Bronchial epithelial cell (primary cell): ENCODE results near the gene RAB40B. TPM values are rescaled to one million over a fixed set of nuclear protein-coding genes. Genes with fewer than 3 reads are reported as not detected.

Experiments used
- DNase-seq: peaks from one replicate; pipeline ENCODE4 v3.0.0-alpha.2; 2010; ENCODE audit warnings: low read depth
- FAIRE-seq: peaks from 2 replicates; lab custom pipeline; 2011; peaks lifted over from hg19 to GRCh38; lab: Jason Lieb, UNC
- H3K27me3 ChIP-seq: 2 replicates; pipeline ENCODE4 v1.5.1; 2011; ENCODE audit warnings: low read length; ENCODE audit not compliant: control insufficient read depth, insufficient read depth
- H3K36me3 ChIP-seq: 2 replicates; pipeline ENCODE4 v1.5.1; 2011; ENCODE audit warnings: low read length; ENCODE audit not compliant: control insufficient read depth, insufficient read depth
- H3K4me3 ChIP-seq: 2 replicates; pipeline ENCODE4 v1.5.1; 2011; ENCODE audit warnings: mild to moderate bottlenecking, low read depth, low read length, control low read depth
- total RNA-seq: library from RNA; depleted of rRNA; stranded (reverse); fragments of >200 nt; gene quantifications from 2 replicates; pipeline ENCODE4 v1.2.1, GENCODE V29; 2014
- TF ChIP-seq, protein P1 (sequence below): IDR thresholded peaks from 2 replicates; pipeline ENCODE4 v1.5.1; 2011; ENCODE audit warnings: mild to moderate bottlenecking, moderate library complexity, low read length, control low read depth, inconsistent platforms; ENCODE audit not compliant: insufficient read depth, severe bottlenecking

RAB40B gene
- total RNA-seq, 1 donor from 2014 or later, result 3.4 TPM

DNA sequence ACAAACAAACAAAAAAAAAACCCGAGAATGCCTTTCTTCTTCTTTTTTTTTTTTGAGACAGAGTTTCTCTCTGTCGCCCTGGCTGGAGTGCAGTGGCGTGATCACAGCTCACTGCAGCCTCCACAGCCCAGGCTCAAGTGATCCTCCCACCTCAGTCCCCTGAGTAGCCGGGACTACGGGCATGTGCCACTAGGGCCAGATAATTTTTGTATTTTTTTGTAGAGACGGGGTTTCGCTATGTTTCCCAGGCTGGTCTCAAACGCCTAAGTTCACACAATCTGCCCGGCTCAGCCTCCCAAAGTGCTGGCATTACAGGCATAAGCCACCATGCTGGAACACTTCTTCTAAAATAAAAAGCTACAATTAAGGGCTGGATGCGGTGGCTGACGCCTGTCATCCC is 33.3 kb downstream of the RAB40B start:
- FAIRE-seq, result no peak
- no peak for DNase-seq
- TF ChIP-seq, protein P1, sequence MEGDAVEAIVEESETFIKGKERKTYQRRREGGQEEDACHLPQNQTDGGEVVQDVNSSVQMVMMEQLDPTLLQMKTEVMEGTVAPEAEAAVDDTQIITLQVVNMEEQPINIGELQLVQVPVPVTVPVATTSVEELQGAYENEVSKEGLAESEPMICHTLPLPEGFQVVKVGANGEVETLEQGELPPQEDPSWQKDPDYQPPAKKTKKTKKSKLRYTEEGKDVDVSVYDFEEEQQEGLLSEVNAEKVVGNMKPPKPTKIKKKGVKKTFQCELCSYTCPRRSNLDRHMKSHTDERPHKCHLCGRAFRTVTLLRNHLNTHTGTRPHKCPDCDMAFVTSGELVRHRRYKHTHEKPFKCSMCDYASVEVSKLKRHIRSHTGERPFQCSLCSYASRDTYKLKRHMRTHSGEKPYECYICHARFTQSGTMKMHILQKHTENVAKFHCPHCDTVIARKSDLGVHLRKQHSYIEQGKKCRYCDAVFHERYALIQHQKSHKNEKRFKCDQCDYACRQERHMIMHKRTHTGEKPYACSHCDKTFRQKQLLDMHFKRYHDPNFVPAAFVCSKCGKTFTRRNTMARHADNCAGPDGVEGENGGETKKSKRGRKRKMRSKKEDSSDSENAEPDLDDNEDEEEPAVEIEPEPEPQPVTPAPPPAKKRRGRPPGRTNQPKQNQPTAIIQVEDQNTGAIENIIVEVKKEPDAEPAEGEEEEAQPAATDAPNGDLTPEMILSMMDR, result no peak
- Histone ChIP-seq H3K36me3 (peaks cover 1% of the 10 kb centered on the region), H3K4me3 (no peak overlapping the region), H3K27me3 (no peaks in the 10 kb centered on the region)

DNA sequence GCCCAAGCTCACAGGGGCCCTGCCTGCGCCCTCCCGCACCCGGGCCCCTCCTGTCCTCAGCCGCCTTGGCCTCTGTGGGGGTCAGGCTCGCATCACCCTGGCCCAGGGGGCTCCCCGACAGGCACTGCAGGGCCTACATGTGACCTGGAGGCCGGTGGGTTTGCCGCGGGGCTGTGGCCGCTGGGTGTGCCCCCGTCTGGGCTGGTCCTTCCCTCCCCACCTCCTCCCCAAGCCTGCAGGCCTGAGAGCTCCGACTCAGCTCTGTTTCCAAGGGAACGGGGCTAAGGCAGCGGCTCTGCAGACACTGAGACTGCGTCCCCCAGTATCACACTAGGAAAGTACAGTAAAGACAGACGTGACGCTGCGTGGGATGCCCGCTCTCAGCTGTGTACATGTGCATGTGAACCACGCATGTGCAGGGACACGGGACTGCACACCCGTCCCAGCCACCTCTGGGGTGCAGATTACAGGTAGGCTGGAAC is 33.8 kb downstream of the RAB40B start:
- H3K4me3 ChIP-seq, result no peak overlapping the region
- TF ChIP-seq, protein P1, result no peak
- FAIRE-seq, result no peak
- H3K27me3 ChIP-seq, result no peaks in the 10 kb centered on the region
- no peak for DNase-seq
- H3K36me3 ChIP-seq, result peaks cover 1% of the 10 kb centered on the region

DNA sequence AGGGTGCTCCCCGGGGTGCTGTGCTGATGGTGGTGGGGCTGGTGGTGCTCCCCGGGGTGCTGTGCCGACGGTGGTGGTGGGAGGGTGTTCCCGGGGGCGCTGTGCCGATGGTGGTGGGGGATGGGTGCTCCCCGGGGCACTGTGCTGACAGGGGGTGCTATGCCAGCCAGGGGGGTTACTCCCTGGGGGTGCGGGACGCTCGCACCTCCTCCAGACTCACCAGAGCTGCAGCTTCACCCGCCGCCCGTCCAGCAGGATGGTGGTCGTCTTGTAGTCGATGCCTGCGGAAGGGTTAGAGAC is 34.3 kb downstream of the RAB40B start:
- H3K36me3 ChIP-seq, result peaks cover 3% of the 10 kb centered on the region
- DNase-seq, result no peak
- H3K4me3 ChIP-seq, result no peak overlapping the region
- TF ChIP-seq, protein P1, result no peak
- no peak for FAIRE-seq
- no peaks in the 10 kb centered on the region for H3K27me3 ChIP-seq

DNA sequence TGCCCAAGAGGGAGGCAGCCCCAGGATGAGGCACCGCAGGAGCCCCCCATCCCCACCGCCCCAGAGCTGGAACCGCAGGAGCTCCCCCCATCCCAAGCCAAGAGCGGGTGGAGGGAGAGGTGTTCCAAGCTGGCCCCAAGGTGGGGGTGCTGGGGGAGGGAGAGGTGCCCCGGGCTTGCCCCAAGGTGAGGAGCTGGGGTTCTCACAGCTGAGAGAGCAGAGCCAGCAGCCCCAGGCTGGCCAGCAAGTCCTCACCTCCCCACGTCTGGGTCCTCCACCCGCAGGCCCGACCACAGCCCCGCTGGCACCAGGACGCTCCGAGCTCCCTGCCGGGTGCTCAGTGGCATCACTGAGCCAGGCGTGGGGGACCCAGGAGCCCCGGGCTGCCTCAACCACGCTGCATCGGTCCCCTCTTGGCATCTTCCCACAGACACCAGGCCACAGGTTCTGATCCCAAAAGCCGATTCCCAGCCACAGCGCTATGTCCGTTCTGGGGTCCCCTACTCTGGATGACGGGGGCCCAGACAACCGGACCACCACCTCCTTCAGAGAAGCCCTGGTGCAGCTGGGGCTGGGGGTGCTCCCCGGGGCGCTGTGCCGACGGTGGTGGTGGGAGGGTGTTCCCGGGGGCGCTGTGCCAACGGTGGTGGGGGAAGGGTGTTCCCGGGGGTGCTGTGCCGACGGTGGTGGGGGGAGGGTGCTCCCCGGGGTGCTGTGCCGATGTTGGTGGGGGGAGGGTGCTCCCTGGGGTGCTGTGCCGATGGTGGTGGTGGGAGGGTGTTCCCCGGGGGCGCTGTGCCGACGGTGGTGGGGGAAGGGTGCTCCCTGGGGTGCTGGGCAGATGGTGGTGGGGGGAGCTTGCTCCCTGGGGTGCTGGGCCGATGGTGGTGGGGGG is 34.9 kb downstream of the RAB40B start:
- H3K36me3 ChIP-seq, result peaks cover 3% of the 10 kb centered on the region

DNA sequence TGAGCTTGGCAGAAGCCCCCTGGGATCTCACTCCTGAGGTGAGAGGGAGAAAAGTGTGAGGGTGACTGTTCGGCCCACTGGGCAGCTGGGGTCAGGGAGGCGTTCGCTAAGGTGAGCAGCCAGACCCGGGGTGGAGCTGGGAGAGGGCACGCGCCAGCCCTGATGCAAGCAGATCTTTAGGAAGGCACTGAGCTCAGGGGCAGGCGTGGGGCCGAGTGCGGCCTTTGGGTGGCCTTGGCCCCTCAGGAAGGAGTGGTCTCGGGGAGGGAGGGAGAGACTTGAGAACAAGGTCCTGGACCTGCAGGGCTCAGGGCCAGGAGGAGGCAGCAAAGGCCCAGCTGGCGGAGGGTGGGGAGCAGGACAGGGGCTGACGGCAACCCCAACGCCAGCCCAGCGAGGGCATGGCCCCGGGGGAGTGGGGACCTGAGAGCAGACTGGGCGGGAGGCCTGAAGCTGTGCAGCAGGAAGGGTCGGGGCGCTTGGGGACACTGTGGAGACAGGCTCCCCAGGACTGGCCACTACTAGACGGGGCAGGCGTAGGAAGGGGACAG is 35.7 kb downstream of the RAB40B start:
- H3K27me3 ChIP-seq, result no peaks in the 10 kb centered on the region
- TF ChIP-seq, protein P1, result no peak
- H3K36me3 ChIP-seq, result peaks cover 3% of the 10 kb centered on the region
- FAIRE-seq (no peak), DNase-seq (no peak)
- H3K4me3 ChIP-seq, result no peak overlapping the region

More for the DNA sequence above, 34.9 kb downstream of the RAB40B start:
- H3K4me3 ChIP-seq, result no peak overlapping the region
- TF ChIP-seq, protein P1, result no peak
- DNase-seq (no peak), FAIRE-seq (no peak)
- no peaks in the 10 kb centered on the region for H3K27me3 ChIP-seq
